Stimulated activated CD4-positive, alpha-beta T cell treated with anti-CD3 and anti-CD28 coated beads, TNF-alpha, amount 100 ng/mL, for 4 hours (primary cell): ENCODE measurements around the gene DYNLT2.
"Not testable (repeated sequence)": the region's sequence is repeated elsewhere in the genome, so short reads cannot be mapped to it uniquely, and the experiment has no call there.

Experiments
- DNase-seq, 3 experiments: peaks; one replicate each; pipeline ENCODE4 v3.0.0-alpha.2; 2020; ENCODE audit warnings: low read depth in 3 of 3

DYNLT2 gene

GRCh38 chr6:169783971-169784820, 32.8 kb upstream of the DYNLT2 start:
- DNase-seq = no peak

GRCh38 chr6:169783401-169783800, 32.0 kb upstream of the DYNLT2 start:
- no peak for DNase-seq

GRCh38 chr6:169782966-169783365, 31.6 kb upstream of the DYNLT2 start:
- no peak for DNase-seq

GRCh38 chr6:169780571-169781091, 29.3 kb upstream of the DYNLT2 start:
- DNase-seq = no peak

GRCh38 chr6:169779896-169780295, 28.5 kb upstream of the DYNLT2 start:
- no peak for DNase-seq

- no peak for DNase-seq
Observed at GRCh38 chr6:169779092-169779815, 27.9 kb upstream of the DYNLT2 start.

GRCh38 chr6:169778646-169779045, 27.3 kb upstream of the DYNLT2 start:
- no peak for DNase-seq

- DNase-seq = no peak
Observed at GRCh38 chr6:169777896-169778295, 26.5 kb upstream of the DYNLT2 start.

GRCh38 chr6:169776379-169776778, 25.0 kb upstream of the DYNLT2 start:
- no peak for DNase-seq

- DNase-seq = no peak
Observed at GRCh38 chr6:169775321-169775720, 23.9 kb upstream of the DYNLT2 start.

GRCh38 chr6:169774347-169774746, 23.0 kb upstream of the DYNLT2 start:
- no peak for DNase-seq

GRCh38 chr6:169766921-169767736, 15.8 kb upstream of the DYNLT2 start:
- DNase-seq = no peak

GRCh38 chr6:169766232-169766631, 14.9 kb upstream of the DYNLT2 start:
- no peak for DNase-seq

- not testable (repeated sequence) for DNase-seq
Observed at GRCh38 chr6:169765789-169766188, 14.4 kb upstream of the DYNLT2 start.

GRCh38 chr6:169763881-169764280, 12.5 kb upstream of the DYNLT2 start:
- DNase-seq = no peak

- no peak for DNase-seq
Observed at GRCh38 chr6:169763308-169763707, 11.9 kb upstream of the DYNLT2 start.

- no peak for DNase-seq
Observed at GRCh38 chr6:169755162-169755561, 3.8 kb upstream of the DYNLT2 start.

GRCh38 chr6:169752074-169752623, 777 bp upstream of the DYNLT2 start:
- DNase-seq = no peak

GRCh38 chr6:169746556-169746955, 4.8 kb downstream of the DYNLT2 start:
- no peak for DNase-seq

GRCh38 chr6:169745405-169745804, 6.0 kb downstream of the DYNLT2 start:
- no peak for DNase-seq

- no peak for DNase-seq
Observed at GRCh38 chr6:169741344-169741743, 10.0 kb downstream of the DYNLT2 start.
